A204.1 (cell line): ENCODE results near the gene PRSS37.
"Not testable (repeated sequence)": the region's sequence is repeated elsewhere in the genome, so short reads cannot be mapped to it uniquely, and the experiment has no call there.

Experiments
- FAIRE-seq: peaks from 2 replicates; lab custom pipeline; 2012; peaks lifted over from hg19 to GRCh38; lab: Jason Lieb, UNC

The PRSS37 gene

GRCh38 chr7:141841385-141841784 is at the start of gene PRSS37:
TSS of gene PRSS37 (minus strand) at chr7:141841485. CDS start at chr7:141841049, 436 bp downstream.
- no peak for FAIRE-seq

- no peak for FAIRE-seq
Measured at GRCh38 chr7:141889321-141889720, 48.0 kb upstream of the PRSS37 start.

GRCh38 chr7:141884539-141885225 is 43.4 kb upstream of the PRSS37 start:
- no peak for FAIRE-seq

GRCh38 chr7:141880960-141881359 is 39.7 kb upstream of the PRSS37 start:
- FAIRE-seq: no peak

- FAIRE-seq: no peak
Measured at GRCh38 chr7:141877365-141877764, 36.1 kb upstream of the PRSS37 start.

GRCh38 chr7:141876371-141876770 is 35.1 kb upstream of the PRSS37 start:
- FAIRE-seq: no peak

GRCh38 chr7:141875453-141875852 is 34.2 kb upstream of the PRSS37 start:
- no peak for FAIRE-seq

- no peak for FAIRE-seq
Measured at GRCh38 chr7:141874787-141875186, 33.5 kb upstream of the PRSS37 start.

- FAIRE-seq: no peak
Measured at GRCh38 chr7:141872931-141873330, 31.6 kb upstream of the PRSS37 start.

GRCh38 chr7:141866974-141867373 is 25.7 kb upstream of the PRSS37 start:
- FAIRE-seq: no peak

GRCh38 chr7:141864765-141865447 is 23.6 kb upstream of the PRSS37 start:
- FAIRE-seq: no peak

GRCh38 chr7:141860207-141860606 is 18.9 kb upstream of the PRSS37 start:
- no peak for FAIRE-seq

GRCh38 chr7:141847996-141848395 is 6.7 kb upstream of the PRSS37 start:
- FAIRE-seq: no peak

- no peak for FAIRE-seq
Measured at GRCh38 chr7:141844256-141844655, 3.0 kb upstream of the PRSS37 start.

- no peak for FAIRE-seq
Measured at GRCh38 chr7:141842904-141843303, 1.6 kb upstream of the PRSS37 start.

- FAIRE-seq: no peak
Measured at GRCh38 chr7:141840708-141841107, 577 bp downstream of the PRSS37 start.

- no peak for FAIRE-seq
Measured at GRCh38 chr7:141839256-141839655, 2.0 kb downstream of the PRSS37 start.

GRCh38 chr7:141838581-141838980 is 2.7 kb downstream of the PRSS37 start:
- FAIRE-seq: no peak

GRCh38 chr7:141837683-141838082 is 3.6 kb downstream of the PRSS37 start:
- FAIRE-seq: no peak

GRCh38 chr7:141822432-141822831 is 18.9 kb downstream of the PRSS37 start:
- FAIRE-seq: not testable (repeated sequence)

GRCh38 chr7:141820067-141820466 is 21.2 kb downstream of the PRSS37 start:
- no peak for FAIRE-seq

- FAIRE-seq: no peak
Measured at GRCh38 chr7:141792526-141792925, 48.8 kb downstream of the PRSS37 start.

GRCh38 chr7:141789917-141790316 is 51.4 kb downstream of the PRSS37 start, which contains the start of gene TAS2R5:
TSS of gene TAS2R5 (plus strand) at chr7:141790217. CDS start at chr7:141790362, 145 bp downstream.
- no peak for FAIRE-seq

GRCh38 chr7:141788296-141788695 is 53.0 kb downstream of the PRSS37 start:
- FAIRE-seq: no peak
